Measurements from ENCODE around the gene RXRA. TPM values are rescaled to one million over a fixed set of nuclear protein-coding genes. Genes with fewer than 3 reads are reported as not detected.

The RXRA gene
- total and polyA plus RNA-seq, 2 of the 4 experiments (the other 2 are of a cell fraction) = 7.5 to 17.9 TPM

DNA sequence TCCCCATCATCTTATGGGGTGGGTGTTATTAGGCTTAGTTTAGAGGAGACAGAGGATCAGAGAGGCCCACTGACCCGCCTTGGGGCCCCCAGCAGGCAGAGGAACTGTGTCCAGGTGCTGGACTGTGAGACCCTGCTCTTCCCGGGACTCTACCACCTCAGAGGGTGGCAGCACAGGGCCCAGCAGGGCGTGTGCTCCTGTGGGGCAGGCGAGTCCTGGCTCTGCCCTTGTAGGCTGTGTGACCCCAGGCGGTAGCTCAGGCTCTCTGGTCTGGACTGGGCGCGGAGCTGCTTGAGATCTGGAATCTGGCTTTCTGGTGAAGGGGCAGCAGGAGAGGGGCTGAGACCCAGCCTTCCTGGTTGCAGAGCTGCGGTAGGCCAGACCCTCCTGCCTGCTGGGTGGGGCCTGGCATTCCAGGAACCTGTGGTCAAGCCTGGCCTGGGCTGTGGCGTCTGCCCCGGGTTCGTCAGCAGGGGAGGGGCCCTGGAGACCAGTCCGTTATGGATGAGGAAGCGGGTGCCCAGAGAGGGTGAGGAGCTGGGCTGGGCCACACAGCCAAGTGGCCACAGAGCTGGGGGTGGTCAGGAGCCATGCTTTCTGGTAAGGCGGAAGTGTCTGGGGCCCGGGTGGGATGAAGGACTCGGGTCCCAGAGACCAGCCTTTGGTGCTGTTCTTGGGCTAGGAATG lies 46.5 kb downstream of the RXRA start:
- Histone ChIP-seq H3K4me1 (ENCODE audit: control insufficient read depth, insufficient read depth, low read length) (peaks cover 19% of the 10 kb centered on the region), H2BK120ac (ENCODE audit: low read depth, low read length) (no peak overlapping the region), H3K27ac (ENCODE audit: insufficient read depth, low read length) (no peak overlapping the region), H3K18ac (ENCODE audit: low read depth, low read length) (no peak overlapping the region), H2AK9ac (replicated peaks; ENCODE audit: low read depth, low read length, poor library complexity) (no peak overlapping the region), H2BK5ac (ENCODE audit: low read depth, low read length, poor library complexity, severe bottlenecking) (no peak overlapping the region), H3K9ac (ENCODE audit: low read depth, low read length) (no peak overlapping the region), H3K27me3 (ENCODE audit: control insufficient read depth, insufficient read depth, low read length) (no peaks in the 10 kb centered on the region), H4K20me1 (ENCODE audit: insufficient read depth, low read length) (peaks cover 100% of the 10 kb centered on the region), H4K5ac (ENCODE audit: low read depth, low read length) (no peak overlapping the region), H4K8ac (ENCODE audit: low read depth in 2 of 2, low read length in 2 of 2) (no peak overlapping the region), H3K36me3 (ENCODE audit: control insufficient read depth, insufficient read depth, low read length) (no peaks in the 10 kb centered on the region; the same call in 1 of the 2 replicates), H3K4ac (ENCODE audit: low read depth, low read length) (no peak overlapping the region), H3K56ac (ENCODE audit: extremely low read depth, insufficient read depth, low read length) (no peak overlapping the region), H3K9me3 (ENCODE audit: control insufficient read depth, insufficient read depth, low read length) (no peaks in the 10 kb centered on the region), H3K4me3 (ENCODE audit: insufficient read depth, low read depth, low read length) (no peak overlapping the region), H2BK20ac (ENCODE audit: low read depth, low read length) (no peak overlapping the region), H3K9me1 (ENCODE audit: insufficient read depth, low read length) (peaks cover 15% of the 10 kb centered on the region), H2BK15ac (ENCODE audit: low read depth, low read length) (no peak overlapping the region), H4K91ac (ENCODE audit: insufficient read depth, low read depth, low read length) (no peak overlapping the region), H2AK5ac (ENCODE audit: low read depth, low read length) (no peak overlapping the region), H3K14ac (replicated peaks; ENCODE audit: low read depth, low read length) (no peak overlapping the region), H2AFZ (replicated peaks; ENCODE audit: low read length, poor library complexity) (no peak overlapping the region), H3K23ac (ENCODE audit: low read depth, low read length) (no peak overlapping the region), H3K79me1 (ENCODE audit: low read depth in 1 of 2, low read length in 2 of 2) (peaks cover 9 to 97% of the 10 kb centered on the region in 2 experiments), H3K4me2 (ENCODE audit: low read depth, low read length) (no peak overlapping the region)
- ChIA-PET POLR2A (ENCODE audit: unreplicated experiment) (no interaction called here), CTCF (no interaction called here)
- BruUV-seq (replicated peaks) = no TSS peak
- intact Hi-C loops (cut with micrococcal nuclease) = no loop called here
- ATAC-seq (ENCODE audit: low read depth) (no peak), DNase-seq (no peak)
- TF ChIP-seq RCOR1 (IDR thresholded peaks at IDR 0.05; ENCODE audit: insufficient replicate concordance, low read length) (no peak), BHLHE40 (IDR thresholded peaks at IDR 0.05; ENCODE audit: low read depth, low read length) (no peak), POLR2A (IDR thresholded peaks at IDR 0.05; ENCODE audit: low read depth, low read length) (no peak), MAFK (IDR thresholded peaks at IDR 0.05; ENCODE audit: low read depth, low read length) (no peak), NFE2L2 (IDR thresholded peaks at IDR 0.05; ENCODE audit: low read depth, low read length) (no peak), CEBPB (IDR thresholded peaks at IDR 0.05; ENCODE audit: low read depth, low read length) (no peak), CHD1 (IDR thresholded peaks at IDR 0.05; ENCODE audit: low read depth, low read length) (no peak), RAD21 (IDR thresholded peaks at IDR 0.05; ENCODE audit: low read length) (no peak), FOS (IDR thresholded peaks at IDR 0.05; ENCODE audit: low read depth, low read length) (no peak), RFX5 (IDR thresholded peaks at IDR 0.05; ENCODE audit: low read depth, low read length) (no peak), MXI1 (IDR thresholded peaks at IDR 0.05; ENCODE audit: borderline replicate concordance, low read depth, low read length) (no peak)
- TF ChIP-seq, protein P1, sequence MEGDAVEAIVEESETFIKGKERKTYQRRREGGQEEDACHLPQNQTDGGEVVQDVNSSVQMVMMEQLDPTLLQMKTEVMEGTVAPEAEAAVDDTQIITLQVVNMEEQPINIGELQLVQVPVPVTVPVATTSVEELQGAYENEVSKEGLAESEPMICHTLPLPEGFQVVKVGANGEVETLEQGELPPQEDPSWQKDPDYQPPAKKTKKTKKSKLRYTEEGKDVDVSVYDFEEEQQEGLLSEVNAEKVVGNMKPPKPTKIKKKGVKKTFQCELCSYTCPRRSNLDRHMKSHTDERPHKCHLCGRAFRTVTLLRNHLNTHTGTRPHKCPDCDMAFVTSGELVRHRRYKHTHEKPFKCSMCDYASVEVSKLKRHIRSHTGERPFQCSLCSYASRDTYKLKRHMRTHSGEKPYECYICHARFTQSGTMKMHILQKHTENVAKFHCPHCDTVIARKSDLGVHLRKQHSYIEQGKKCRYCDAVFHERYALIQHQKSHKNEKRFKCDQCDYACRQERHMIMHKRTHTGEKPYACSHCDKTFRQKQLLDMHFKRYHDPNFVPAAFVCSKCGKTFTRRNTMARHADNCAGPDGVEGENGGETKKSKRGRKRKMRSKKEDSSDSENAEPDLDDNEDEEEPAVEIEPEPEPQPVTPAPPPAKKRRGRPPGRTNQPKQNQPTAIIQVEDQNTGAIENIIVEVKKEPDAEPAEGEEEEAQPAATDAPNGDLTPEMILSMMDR (conservative IDR thresholded peaks at IDR 0.05; ENCODE audit: low read depth, low read length) = no peak
- TF ChIP-seq, protein P2, sequence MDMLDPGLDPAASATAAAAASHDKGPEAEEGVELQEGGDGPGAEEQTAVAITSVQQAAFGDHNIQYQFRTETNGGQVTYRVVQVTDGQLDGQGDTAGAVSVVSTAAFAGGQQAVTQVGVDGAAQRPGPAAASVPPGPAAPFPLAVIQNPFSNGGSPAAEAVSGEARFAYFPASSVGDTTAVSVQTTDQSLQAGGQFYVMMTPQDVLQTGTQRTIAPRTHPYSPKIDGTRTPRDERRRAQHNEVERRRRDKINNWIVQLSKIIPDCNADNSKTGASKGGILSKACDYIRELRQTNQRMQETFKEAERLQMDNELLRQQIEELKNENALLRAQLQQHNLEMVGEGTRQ (IDR thresholded peaks at IDR 0.05; ENCODE audit: low read depth, low read length) = no peak
- TF ChIP-seq, protein P3, sequence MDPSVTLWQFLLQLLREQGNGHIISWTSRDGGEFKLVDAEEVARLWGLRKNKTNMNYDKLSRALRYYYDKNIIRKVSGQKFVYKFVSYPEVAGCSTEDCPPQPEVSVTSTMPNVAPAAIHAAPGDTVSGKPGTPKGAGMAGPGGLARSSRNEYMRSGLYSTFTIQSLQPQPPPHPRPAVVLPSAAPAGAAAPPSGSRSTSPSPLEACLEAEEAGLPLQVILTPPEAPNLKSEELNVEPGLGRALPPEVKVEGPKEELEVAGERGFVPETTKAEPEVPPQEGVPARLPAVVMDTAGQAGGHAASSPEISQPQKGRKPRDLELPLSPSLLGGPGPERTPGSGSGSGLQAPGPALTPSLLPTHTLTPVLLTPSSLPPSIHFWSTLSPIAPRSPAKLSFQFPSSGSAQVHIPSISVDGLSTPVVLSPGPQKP (IDR thresholded peaks at IDR 0.05; ENCODE audit: borderline replicate concordance, low read depth, low read length) = no peak
- in situ Hi-C loops (cut with MboI; ENCODE audit: low sequenced_read_pairs) = no loop called here
- dilution Hi-C loops (cut with HindIII; ENCODE audit: low sequenced_read_pairs, unreplicated experiment) = no loop called here
- 84% methylated on average over 11 of the region's 16 CpGs; no CpG with 5 or more reads in 1 of the 2 experiments for WGBS, 2 experiments (ENCODE audit: extremely low coverage in 2 of 2, insufficient read length in 1 of 2)
